Kidney tubule cell (primary cell): ENCODE results near the gene UBE2V1.

Source experiments
- DNase-seq: peaks from one replicate; pipeline ENCODE4 v3.0.0-alpha.2; 2018; ENCODE audit warnings: low spot score

UBE2V1 gene

DNA sequence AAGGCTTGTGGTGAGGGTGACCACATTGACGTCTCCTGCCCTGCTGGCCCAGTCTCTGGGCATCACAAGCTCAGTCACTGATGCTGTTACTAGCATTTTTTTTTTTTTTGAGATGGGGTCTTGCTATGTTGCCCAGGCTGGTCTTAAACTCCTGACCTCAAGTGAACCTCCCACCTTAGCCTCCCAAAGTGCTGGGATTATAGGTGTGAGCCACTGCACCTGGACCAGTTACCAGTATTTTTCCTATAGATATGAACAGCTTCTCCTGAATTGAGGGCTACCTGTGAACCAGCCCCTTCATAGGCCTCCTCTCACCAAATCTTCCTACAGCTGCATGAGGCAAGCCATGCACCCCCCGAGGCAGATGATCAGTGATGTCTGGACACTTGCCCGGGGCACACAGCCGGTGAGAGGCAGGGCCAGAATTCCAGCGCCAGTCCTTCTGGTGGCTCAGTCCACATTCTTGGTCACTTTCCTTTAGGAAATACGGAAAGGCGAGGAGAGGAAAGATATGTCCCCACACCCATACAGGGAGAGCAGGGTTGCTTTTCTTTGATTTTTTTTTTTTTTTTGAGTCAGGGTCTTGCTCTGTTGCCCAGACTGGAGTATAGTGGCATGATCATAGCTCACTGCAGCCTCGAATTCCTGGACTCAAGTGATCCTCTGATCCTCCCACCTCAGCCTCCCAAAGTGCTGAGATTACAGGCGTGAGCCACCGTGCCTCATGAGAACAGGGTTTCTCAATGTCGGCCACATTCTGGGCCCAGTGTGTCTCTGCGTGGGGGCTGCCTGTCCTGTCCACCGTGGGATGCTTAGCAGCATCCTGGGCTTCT lies 50.7 kb downstream of the UBE2V1 start:
- no peak for DNase-seq

DNA sequence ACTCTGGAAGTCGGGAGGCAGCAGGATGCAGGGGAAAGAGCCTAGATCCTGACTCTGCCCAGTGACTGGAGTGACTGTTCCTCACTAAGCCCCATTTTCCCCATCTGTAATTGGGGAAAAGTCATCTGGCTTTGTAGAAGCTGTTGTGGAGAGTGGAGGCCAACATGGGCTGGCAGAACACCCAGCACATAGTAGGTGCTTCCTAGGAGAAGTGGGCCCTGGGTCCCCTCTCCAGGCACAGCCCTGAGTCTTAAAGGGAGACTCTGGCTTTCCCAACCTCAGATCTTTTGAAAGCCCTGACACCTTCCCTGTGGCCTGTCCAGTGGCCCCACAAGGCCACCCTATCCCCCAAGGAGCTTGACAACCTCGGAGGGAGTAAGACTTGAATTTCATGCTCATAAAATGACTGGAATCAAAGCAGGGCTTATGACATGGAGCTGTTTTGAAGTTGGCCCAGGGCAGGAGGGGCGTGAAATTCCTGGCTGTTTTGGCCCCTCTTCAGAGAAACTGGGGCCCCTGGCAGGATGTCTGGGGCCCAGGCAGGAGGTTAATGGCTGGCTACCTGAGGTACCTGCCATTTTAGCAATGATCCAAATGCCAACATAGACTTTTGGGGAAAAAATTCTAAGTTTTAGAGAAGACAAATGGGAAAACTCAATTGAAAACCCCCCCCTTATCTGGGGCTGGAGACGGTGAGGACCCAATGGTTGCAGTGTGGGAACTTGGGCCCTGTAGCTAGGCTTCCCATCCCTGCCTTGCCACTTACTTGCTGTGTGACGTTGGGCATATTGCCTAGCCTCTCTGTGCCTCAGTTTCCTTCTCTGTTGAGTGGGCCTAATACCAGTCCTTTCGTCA lies 51.6 kb downstream of the UBE2V1 start:
- no peak for DNase-seq

DNA sequence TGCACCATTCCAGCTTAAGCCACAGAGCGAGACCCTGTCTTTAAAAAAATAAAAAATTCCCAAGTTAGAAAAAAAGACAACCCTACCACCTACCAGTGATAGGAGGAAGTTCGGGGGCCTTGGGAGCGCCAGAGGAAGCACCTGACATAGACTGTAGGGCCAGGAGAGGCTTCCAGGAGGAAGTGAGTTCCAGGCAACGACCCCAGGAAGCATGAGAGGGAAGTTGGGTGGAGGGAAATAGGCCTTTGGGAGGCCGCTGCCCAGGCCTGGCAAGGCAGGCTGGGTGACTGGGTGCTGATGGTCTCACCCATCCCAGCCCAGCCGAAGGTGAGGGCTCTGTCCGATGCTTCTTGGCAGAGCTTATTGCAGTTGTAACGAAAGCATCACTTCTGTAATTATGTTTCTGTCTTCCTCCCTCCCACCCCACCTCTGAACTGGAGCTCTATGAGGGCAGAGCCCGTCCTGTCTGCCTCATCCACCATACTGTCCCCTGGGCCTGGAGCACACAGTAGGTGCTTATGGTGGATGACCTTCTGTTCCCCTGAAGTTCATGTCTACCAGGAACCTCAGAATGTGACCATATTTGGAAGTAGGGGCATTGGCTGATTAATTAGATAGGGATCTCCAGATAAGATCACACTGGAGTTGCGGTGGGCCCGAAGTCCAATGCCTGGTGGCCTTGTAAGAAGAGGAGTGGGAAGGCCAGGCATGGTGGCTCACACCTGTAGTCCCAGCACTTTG lies 54.1 kb downstream of the UBE2V1 start:
- DNase-seq, result no peak

DNA sequence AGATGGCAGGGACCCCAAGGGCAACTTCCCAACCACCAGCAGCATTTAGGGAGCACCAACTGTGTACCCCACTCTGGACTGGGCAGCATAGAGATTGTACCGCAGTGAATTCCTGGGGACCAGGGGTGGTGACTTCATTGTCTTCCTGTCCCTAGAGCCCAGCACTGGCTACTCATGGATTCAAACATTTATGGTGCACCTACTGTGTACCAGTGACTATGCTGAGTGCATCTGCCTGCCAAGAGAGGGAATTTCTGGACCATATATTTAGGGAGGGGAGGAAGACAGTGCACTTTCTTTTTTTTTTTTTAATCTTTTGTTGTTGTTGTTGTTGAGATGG lies 55.3 kb downstream of the UBE2V1 start:
- no peak for DNase-seq

DNA sequence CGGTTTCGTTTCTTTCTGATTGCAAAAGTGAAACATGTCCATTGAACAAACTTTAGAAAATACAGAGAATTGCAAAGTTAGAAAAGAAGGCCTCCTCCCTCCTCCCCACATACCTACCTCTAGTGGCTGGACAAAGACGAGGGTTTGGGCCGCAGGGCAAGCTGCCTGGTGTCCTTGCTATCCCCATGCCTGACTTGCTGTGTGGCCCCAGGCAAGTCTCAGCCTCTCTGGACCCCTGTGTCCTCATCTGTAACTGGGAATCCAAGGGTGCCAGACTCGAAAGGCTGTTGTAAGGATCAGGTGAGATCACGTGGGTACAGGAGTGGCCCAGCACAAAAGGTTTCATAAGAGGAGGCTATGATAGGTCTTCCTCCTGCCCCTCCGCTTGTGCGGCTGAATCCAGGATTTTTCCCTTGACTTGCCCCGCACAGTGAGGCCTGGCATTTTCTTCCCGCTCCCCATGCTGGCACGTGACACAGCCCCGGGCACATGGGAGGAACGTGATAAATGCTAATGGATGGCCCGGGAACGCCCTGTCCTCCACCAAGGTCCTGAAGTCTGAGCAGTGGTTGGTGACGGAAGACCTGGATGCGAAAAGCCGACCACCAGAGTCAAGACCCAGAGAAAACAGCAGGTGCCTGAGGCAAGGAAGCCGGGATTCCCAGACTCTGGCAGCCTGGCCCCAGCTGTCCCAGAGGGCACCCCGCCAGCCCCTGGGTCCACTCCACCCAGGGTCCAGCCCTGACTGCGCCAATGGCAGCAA lies 55.8 kb downstream of the UBE2V1 start:
- DNase-seq, result no peak

DNA sequence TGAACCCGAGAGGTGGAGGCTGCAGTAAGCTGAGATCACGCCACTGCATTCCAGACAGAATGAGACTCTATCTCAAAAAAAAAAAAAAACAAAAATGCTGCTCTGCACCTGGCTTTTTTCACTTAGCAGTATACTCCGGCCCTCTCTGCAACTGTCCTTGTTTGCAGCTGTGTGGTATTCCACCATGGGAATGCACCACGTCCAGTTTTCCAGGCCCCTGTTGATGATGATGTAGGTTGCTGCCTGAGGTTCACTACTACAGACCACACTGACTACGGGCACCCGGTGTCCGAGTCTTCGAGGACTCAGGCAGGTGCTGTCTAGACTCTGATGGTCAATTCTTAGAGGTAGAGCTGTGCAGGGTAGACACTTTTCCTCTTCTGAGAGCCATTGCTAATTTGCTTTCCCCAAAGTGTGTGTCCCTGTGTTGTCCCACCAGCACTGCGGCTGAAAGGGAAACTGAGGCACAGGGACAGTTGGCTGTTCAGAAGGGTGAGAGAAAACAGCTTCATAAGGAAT lies 56.5 kb downstream of the UBE2V1 start:
- no peak for DNase-seq

DNA sequence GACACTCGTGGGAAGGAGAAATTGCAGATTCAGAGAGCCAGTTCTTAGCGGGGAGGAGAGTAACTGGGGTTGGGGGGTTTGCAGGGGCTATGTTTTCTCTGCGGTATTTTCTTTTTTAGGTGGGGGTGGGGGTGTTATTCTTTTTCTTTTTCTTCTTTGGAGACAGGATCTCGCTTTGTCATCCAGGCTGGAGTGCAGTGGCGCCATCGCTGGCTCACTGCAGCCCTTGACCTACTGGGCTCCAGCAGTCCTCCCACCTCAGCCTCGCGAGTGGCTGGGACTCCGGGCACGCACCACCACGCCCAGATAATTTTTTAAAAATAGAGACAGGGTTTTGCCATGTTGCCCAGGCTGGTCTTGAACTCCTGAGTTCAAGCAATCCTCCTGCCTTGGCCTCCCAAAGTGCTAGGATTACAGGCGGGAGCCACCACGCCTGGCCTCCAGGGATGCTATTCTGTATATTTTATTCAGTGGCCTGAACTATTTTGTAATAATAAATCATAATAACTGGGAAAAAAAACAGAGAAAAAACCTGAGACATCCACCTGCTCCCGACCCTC lies 57.3 kb downstream of the UBE2V1 start:
- DNase-seq, result no peak

DNA sequence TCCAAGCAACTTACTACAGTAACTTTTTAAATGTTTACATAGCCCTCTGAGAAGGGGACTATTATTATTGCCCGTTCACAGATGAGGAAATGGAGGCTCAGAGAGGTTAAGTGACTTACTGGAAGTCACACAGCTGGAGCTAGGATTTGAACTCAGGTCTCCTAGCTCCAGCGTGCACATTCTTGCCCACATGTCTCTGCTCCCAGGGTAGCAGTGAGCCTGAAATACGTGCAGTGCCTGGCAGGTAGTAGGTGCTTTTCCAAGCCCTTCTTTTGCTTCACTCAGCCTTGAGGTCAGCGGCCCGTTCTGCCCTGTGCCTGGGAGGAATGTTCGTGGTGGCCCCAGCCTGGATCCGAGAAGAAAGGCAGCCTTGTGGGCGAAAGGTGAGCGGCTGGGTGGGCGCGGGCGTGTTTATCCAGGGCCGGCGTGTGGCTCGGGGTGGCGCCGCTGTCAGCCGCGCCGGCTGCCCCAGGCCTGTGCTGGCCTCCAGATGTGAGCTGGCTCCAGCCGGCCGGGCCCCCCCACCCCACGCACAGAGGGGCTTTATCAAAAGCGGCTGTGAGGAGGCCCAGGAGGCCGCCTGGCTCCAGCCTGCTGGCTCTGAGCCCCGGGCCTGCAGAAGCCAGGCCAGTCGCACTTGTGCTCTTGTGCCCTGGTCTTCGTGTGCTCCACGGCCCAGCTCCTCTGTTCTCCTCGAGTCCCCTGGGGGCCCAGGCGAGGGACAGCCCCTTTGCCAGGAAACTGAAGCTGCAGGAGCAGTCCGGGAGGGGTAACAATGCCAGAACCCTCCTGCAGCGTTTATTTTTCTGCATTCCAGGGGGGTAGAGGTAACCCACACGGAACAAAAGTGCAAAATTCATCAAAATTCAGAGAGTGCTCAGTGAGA lies 58.1 kb downstream of the UBE2V1 start:
- peak; percentile 92 for DNase-seq

DNA sequence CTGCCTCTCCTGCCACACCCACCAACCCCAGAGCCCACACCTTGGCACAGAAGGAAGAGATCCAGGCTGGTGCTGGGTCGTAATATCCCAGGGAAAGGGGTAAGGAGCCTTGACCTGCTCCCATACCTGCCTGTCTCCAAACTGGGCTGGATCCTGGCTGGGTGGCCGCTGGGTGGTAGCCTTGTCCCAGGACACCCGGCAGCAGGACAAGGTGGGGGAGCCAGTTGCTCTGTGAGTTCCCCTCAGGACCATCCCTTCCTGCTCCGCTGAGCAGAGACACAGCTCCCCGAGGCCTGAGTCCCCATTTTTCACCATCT lies 58.8 kb downstream of the UBE2V1 start:
- DNase-seq, result no peak

DNA sequence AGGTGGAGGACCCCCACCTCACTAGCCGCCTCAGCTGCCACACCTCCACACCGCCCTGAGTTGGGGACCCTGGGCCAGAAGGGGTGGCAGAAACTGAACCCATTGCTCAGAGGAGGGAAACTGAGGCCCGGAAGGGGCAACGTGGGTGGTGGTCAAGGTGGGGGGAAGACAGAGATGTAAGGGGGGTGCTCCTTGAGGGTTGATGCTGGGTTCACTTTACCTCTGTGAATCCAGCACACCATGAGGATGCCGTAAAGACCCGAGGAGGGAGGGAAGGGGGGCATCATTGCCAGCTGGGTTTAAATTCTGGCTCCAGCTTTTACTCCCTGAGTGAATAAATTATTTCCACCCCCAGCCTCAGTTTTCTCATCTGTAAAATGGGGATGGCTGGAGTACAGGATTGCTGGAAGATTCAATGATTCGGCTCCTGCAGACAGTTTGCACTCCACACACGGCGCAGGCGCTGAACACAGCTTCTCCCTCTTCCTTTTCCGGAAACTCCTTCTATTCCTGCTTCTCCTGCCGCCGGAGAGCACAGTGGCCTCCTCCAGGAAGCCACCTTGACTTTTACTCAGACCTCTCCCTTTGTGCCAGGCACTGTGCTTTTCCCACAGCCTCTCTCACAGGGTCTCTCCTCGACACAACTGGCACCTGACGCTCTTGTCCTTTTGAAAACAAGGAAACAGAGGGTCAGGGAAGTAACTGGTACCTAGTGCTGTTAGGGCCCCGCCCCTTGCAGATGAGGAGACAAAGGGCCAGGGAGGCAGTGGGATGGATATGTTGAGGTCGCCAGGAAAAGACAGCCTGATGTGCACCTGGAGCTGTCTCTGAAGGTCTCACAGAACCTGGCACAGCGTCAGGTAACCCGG lies 59.4 kb downstream of the UBE2V1 start:
- DNase-seq, result no peak

DNA sequence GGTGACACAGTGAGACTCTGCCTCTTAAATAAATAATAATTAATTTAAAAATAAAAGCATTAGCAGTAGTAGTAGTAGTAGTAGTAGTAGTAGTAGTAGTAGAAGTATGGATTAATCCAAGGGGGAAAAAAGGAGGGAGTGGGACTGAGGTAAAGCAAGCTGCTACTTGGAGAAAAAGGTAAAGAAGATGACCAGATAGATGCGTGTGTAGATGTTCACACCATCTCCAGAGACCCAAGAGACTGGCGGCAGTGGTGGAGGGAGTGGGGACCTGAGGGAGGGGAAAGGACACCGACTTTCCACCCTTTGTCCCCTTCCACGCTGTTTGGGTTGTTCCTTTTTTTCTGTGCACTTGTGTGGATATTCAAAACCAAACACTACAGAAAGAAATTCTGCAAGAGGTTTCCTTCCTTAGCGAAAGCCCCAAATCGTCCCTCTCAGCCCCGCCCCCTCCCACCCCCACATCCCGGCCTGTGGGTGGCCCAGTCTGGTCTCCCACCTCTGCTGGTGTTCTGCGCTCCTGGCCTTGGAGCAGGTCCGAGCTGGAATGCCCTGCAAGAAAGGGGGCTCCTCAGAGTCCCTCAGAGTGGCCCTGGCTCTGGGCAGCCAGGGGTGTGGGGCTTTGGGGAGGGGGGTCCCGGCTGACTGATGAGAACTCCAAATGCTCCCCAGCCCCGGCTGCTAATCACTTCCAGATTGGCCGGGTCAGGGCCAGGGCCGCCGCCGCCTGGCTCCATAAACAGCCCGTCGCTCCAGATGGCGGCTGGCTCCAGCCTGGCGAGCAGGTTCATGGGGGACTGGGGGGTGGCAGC lies 60.2 kb downstream of the UBE2V1 start:
- no peak for DNase-seq

DNA sequence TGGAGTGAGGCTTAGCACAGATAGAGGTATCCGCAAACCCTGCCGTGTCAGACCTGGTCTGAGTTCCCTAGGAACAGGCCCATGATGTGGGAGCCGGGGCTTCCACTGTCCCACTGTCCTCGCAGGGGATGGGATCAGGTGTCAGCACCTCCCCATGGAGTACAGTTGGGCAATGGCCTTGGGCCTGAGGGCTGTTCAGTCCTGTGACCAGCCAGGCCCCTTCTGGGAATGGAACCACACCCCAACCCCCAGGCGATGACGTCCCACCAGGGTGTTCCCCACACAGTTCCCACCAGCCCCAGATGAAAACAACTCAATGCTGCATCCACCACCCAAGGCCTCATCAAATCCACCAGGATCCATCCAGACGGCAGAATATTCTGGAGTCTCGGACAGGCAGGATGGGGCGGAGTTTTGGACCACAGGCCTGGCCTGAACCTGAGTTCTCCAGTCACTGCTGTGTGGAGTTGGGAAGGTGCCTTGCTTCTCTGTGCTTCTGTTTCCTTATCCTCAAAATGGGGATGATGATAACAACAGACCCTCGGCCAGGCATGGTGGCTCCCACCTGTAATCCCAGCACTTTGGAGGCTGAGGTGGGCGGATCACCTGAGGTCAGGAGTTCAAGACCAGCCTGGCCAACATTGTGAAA lies 62.2 kb downstream of the UBE2V1 start:
- no peak for DNase-seq

DNA sequence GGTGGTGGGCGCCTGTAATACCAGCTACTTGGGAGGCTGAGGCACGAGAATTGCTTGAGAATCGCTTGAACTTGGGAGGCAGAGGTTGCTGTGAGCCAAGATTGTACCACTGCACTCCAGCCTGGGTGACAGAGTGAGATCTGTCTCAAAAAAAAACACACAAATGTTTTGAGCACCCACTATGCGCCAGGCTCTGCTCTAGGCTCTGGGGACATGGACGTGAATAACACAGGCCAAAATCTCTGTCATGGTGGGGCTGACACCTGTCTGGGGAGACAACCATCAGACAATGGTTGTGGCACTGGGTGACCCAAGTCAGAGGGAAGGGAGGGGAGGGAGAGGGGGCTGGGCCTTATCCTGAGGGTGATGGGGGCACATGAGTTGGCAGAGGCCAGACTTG lies 62.7 kb downstream of the UBE2V1 start:
- no peak for DNase-seq

DNA sequence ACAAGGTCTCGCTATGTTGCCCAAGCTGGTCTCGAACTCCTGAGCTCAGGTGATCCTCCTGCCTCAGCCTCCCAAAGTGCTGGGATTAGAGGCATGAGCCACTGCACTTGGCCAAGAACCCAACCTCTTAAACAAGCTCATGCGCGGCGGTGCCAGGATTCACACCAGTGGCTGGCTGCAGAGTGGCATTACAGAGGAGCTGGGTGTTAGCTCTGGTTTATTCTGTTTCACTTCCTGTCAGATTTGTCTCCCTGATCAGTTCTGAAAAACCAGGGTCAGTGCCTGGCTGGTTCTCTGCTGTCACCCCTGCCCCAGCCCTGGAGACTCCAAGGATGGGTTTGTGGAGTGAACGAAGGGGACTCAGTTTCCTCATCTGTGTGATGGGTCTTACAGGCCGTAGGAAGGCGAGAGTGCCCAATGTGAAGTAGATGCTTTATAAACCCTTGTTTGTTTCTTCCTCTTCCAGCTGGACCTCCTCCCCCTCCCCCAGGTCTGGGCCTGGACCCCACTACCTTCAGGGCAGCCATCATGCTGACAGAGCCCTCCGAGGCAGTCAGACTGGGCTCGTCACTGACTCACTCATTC lies 63.4 kb downstream of the UBE2V1 start:
- DNase-seq, result no peak

DNA sequence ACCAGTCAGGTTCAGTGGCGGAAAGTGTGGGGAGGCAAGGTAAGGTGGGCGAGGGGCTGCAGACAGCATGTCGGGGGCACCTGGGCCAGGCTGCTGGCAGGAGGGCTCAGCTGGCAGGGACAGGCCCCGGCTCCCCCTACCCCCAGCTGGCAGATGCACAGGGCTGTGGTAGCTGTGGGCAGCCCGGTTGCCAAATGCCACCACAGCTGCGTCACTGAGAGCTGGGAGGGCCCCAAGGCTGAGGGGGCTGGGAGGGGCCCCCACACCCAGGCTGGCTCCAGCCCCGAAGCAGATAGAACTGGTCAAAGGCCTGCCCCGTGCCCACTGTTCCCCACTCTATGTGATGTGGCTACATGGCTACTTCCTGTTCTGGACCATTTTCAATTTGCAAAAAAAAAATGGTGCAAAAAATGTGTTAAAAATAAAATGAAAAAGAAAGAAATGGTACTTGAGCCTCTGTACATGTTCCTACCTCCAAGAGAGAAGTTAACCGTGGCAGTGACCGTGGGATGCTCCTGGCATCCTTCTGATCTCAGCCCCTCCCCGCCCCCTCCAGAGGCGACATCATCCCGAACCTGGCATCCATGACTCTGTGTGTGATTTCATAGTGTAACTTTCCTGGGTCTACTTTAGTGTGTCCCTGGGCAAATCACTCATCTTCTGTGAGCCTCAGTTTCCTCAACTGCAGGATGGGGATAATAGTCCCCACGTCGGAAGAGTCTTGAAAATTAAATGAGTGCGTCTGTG lies 64.4 kb downstream of the UBE2V1 start:
- DNase-seq, result peak; percentile 25

DNA sequence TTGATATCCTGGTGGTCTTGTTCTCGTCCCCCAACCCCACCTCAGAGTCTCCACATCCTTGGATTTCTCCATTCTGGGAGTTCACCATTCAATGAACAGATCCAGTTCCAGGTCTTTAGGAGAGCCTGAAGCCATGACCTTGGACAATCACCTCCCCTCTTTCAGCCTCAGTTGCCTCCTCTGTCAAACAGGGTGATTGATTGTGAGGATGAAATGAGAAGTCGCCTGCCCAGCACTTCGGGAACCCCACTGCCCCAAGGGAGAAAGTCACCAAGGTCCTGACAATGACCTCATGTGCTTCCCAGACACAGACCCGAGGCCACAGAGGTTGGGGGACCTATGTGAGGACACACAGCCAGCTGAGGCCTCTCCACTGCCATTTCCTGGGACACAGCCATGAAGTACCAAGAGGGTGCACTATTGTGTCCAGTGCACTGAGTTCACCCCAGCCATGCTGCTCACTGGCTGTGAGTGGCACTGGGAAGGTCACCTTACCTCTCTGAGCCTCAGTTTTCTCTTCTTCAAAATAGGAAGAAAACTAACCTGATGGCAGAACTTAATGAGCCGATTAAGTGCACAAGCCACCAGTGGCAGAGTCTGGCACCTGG lies 68.5 kb downstream of the UBE2V1 start:
- no peak for DNase-seq
